ENCODE data around the gene UGT1A6.
A peak's percentile ranks its signal among the peaks of the same experiment; 100 is the strongest.

UGT1A6 gene

DNA sequence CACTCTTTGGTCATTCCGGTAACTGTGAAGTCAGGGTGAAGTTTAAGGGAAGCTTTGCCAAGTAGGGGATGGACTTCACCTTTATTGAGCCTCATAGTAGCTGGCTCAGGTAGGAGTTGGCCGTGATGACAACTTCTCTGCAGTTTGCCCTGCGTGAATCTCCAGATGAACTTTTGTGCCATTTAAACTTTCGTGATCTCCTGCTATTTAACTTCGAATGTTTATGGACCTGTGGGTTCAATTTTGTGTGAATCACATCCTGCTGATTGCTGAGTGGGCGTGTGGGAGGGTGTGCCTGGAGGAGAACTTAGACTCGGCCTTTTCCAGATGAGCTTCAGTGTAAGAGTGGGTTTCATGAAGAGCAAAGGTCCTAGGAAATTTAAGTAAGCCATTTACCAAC is 71.6 kb downstream of the UGT1A6 start:
- DNase-seq (ENCODE audit: low read depth): peak; percentile 68
- no peak overlapping the region for H3K4me3 ChIP-seq (ENCODE audit: control insufficient read depth, low read depth, low read length)
- TF ChIP-seq, protein P1, sequence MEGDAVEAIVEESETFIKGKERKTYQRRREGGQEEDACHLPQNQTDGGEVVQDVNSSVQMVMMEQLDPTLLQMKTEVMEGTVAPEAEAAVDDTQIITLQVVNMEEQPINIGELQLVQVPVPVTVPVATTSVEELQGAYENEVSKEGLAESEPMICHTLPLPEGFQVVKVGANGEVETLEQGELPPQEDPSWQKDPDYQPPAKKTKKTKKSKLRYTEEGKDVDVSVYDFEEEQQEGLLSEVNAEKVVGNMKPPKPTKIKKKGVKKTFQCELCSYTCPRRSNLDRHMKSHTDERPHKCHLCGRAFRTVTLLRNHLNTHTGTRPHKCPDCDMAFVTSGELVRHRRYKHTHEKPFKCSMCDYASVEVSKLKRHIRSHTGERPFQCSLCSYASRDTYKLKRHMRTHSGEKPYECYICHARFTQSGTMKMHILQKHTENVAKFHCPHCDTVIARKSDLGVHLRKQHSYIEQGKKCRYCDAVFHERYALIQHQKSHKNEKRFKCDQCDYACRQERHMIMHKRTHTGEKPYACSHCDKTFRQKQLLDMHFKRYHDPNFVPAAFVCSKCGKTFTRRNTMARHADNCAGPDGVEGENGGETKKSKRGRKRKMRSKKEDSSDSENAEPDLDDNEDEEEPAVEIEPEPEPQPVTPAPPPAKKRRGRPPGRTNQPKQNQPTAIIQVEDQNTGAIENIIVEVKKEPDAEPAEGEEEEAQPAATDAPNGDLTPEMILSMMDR (conservative IDR thresholded peaks at IDR 0.05; ENCODE audit: control insufficient read depth, insufficient read depth, low read depth, low read length): no peak

- H3K4me3 ChIP-seq (ENCODE audit: control insufficient read depth, low read depth, low read length): no peak overlapping the region
- DNase-seq (ENCODE audit: low read depth): peak; percentile 12
- TF ChIP-seq, protein P1 (conservative IDR thresholded peaks at IDR 0.05; ENCODE audit: control insufficient read depth, insufficient read depth, low read depth, low read length): no peak
Observed at GRCh38 chr2:233764761-233765160, 72.1 kb downstream of the UGT1A6 start.

GRCh38 chr2:233766416-233766815 is 73.7 kb downstream of the UGT1A6 start:
- DNase-seq (ENCODE audit: low read depth): no peak
- no peak overlapping the region for H3K4me3 ChIP-seq (ENCODE audit: control insufficient read depth, low read depth, low read length)
- TF ChIP-seq, protein P1 (conservative IDR thresholded peaks at IDR 0.05; ENCODE audit: control insufficient read depth, insufficient read depth, low read depth, low read length): no peak

- TF ChIP-seq, protein P1 (conservative IDR thresholded peaks at IDR 0.05; ENCODE audit: control insufficient read depth, insufficient read depth, low read depth, low read length): no peak
- H3K4me3 ChIP-seq (ENCODE audit: control insufficient read depth, low read depth, low read length): no peak overlapping the region
- no peak for DNase-seq (ENCODE audit: low read depth)
Observed at GRCh38 chr2:233768076-233768475, 75.4 kb downstream of the UGT1A6 start.

DNA sequence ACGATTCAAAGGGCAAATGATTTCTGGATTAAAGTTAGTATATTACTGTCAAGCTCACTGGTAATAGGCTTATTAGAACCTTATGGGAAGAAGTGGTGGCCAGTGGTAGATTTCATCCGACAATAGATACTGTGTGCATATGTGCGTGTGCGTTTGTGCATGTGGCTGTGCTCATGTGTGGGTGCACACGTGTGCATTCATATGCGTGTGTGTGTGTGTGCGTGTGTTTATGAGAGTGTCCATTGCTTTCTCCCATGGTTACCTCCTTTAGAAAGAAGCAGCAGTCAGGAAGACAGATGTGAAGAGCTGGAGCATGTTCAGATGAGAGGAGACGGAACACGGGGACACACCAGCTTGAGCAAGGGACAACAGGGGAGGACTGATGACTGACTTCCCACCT is 76.6 kb downstream of the UGT1A6 start:
- H3K4me3 ChIP-seq (ENCODE audit: control insufficient read depth, low read depth, low read length): no peak overlapping the region
- DNase-seq (ENCODE audit: low read depth): no peak
- TF ChIP-seq, protein P1 (conservative IDR thresholded peaks at IDR 0.05; ENCODE audit: control insufficient read depth, insufficient read depth, low read depth, low read length): no peak

GRCh38 chr2:233772153-233772552 is 79.5 kb downstream of the UGT1A6 start:
- no peak for DNase-seq (ENCODE audit: low read depth)
- H3K4me3 ChIP-seq (ENCODE audit: control insufficient read depth, low read depth, low read length): no peak overlapping the region

More at GRCh38 chr2:233772153-233772552, 79.5 kb downstream of the UGT1A6 start:
- TF ChIP-seq, protein P1 (conservative IDR thresholded peaks at IDR 0.05; ENCODE audit: control insufficient read depth, insufficient read depth, low read depth, low read length): no peak
